ENCODE measurements around the gene ZNF107.

Gene ZNF107

DNA sequence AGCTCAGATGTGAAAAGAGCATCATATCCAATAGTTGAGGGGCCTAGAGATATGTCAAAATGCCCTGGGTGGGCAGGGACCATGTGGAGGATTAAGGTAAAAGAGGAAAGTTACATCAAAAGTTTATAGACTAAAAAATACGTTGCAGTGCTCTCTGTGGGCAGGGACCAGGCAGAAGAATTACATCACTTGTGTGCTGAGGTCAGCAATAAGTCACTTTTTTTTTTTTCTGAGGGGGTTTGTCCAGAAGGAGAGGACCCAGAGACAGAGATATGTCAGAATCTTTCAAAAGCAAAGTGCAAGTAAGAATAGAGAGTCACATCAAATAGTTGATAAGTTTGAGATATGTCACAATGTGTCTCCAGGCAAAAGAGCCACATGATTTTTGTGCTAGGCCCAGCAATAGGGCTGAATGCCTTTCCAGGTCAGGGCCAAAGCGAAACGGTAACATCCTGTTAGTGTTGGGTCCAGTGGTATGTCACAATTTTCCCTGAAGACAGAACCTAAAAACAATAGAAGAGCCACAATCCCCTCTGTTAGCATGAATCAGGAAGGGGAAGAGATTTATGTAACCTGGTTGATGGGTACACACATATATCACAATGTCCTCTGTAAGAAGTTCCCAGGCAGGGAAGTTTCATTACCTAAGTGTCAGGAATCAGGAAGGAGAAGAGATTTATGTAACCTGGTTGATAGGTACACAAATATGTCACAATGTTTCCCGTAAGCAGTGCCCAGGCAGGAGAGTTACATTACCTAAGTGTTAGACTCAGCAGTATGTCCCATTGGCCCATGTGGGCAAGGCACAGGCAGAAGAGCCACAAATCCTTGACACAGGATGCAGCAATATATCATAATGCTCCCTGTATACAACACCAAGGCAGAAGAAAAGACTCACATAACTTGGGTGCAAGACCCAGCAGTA, 28.1 kb upstream of the ZNF107 start:
- ChIA-PET POLR2A (no interaction called here), CTCF (no interaction called here)
- DNase-seq (ENCODE audit: extremely low spot score), result no peak
- TF ChIP-seq SP1 (IDR thresholded peaks at IDR 0.05), result no peak
- TF ChIP-seq BHLHE40 (IDR thresholded peaks at IDR 0.05; ENCODE audit: borderline replicate concordance), result no peak
- TF ChIP-seq FOXA1 (IDR thresholded peaks at IDR 0.05), result no peak
- TF ChIP-seq L3MBTL2 (conservative IDR thresholded peaks at IDR 0.05), result no peak
- no peak for TF ChIP-seq NFRKB (IDR thresholded peaks at IDR 0.05)
- no peak for TF ChIP-seq ELF4 (IDR thresholded peaks at IDR 0.05)
- TF ChIP-seq ARNT (IDR thresholded peaks at IDR 0.05), result no peak

GRCh38 chr7:64638822-64639221, 27.1 kb upstream of the ZNF107 start:
- CTCF ChIA-PET, result no interaction called here

GRCh38 chr7:64639267-64640001, 26.5 kb upstream of the ZNF107 start:
- no peak for DNase-seq (ENCODE audit: extremely low spot score)
- ChIA-PET CTCF (no interaction called here), POLR2A (no interaction called here)
- no peak for TF ChIP-seq HDGF (IDR thresholded peaks at IDR 0.05; ENCODE audit: borderline replicate concordance)
- no peak for TF ChIP-seq CTBP1 (IDR thresholded peaks at IDR 0.05; ENCODE audit: borderline replicate concordance)
- TF ChIP-seq L3MBTL2 (conservative IDR thresholded peaks at IDR 0.05), result no peak
- no peak for TF ChIP-seq FOXA1 (IDR thresholded peaks at IDR 0.05)
- TF ChIP-seq LEF1 (IDR thresholded peaks at IDR 0.05; ENCODE audit: borderline replicate concordance), result no peak
- TF ChIP-seq ARNT (IDR thresholded peaks at IDR 0.05), result no peak
- TF ChIP-seq ELF4 (IDR thresholded peaks at IDR 0.05), result no peak

More at GRCh38 chr7:64638822-64639221, 27.1 kb upstream of the ZNF107 start:
- no peak for TF ChIP-seq HDGF (IDR thresholded peaks at IDR 0.05; ENCODE audit: borderline replicate concordance)
- no peak for TF ChIP-seq ELF4 (IDR thresholded peaks at IDR 0.05)
- TF ChIP-seq CTBP1 (IDR thresholded peaks at IDR 0.05; ENCODE audit: borderline replicate concordance), result no peak
- no peak for TF ChIP-seq L3MBTL2 (conservative IDR thresholded peaks at IDR 0.05)
- no peak for TF ChIP-seq LEF1 (IDR thresholded peaks at IDR 0.05; ENCODE audit: borderline replicate concordance)
- TF ChIP-seq ZNF384 (IDR thresholded peaks at IDR 0.05), result no peak
- TF ChIP-seq, protein P1, sequence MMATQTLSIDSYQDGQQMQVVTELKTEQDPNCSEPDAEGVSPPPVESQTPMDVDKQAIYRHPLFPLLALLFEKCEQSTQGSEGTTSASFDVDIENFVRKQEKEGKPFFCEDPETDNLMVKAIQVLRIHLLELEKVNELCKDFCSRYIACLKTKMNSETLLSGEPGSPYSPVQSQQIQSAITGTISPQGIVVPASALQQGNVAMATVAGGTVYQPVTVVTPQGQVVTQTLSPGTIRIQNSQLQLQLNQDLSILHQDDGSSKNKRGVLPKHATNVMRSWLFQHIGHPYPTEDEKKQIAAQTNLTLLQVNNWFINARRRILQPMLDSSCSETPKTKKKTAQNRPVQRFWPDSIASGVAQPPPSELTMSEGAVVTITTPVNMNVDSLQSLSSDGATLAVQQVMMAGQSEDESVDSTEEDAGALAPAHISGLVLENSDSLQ (IDR thresholded peaks at IDR 0.05), result no peak
- TF ChIP-seq FOXM1 (IDR thresholded peaks at IDR 0.05; ENCODE audit: borderline replicate concordance), result no peak
- TF ChIP-seq ARNT (IDR thresholded peaks at IDR 0.05), result no peak
- no peak for TF ChIP-seq NFRKB (IDR thresholded peaks at IDR 0.05)
- no peak for TF ChIP-seq TARDBP (IDR thresholded peaks at IDR 0.05)
- POLR2A ChIA-PET, result no interaction called here
- DNase-seq (ENCODE audit: extremely low spot score), result no peak

GRCh38 chr7:64640504-64640903, 25.4 kb upstream of the ZNF107 start:
- CTCF ChIA-PET, result no interaction called here
- no peak for DNase-seq (ENCODE audit: extremely low spot score)
- TF ChIP-seq TARDBP (IDR thresholded peaks at IDR 0.05), result no peak
- no peak for TF ChIP-seq BHLHE40 (IDR thresholded peaks at IDR 0.05; ENCODE audit: borderline replicate concordance)
- no peak for TF ChIP-seq SUZ12 (IDR thresholded peaks at IDR 0.05)
- TF ChIP-seq L3MBTL2 (conservative IDR thresholded peaks at IDR 0.05), result no peak
- POLR2A ChIA-PET, result no interaction called here

GRCh38 chr7:64642046-64642445, 23.9 kb upstream of the ZNF107 start:
- ChIA-PET CTCF (no interaction called here), POLR2A (no interaction called here)
- DNase-seq (ENCODE audit: extremely low spot score), result no peak
- no peak for TF ChIP-seq ELF4 (IDR thresholded peaks at IDR 0.05)
- TF ChIP-seq CTBP1 (IDR thresholded peaks at IDR 0.05; ENCODE audit: borderline replicate concordance), result no peak
- TF ChIP-seq ZNF384 (IDR thresholded peaks at IDR 0.05), result no peak
- TF ChIP-seq L3MBTL2 (conservative IDR thresholded peaks at IDR 0.05), result no peak
- no peak for TF ChIP-seq FOXK2 (IDR thresholded peaks at IDR 0.05)
- TF ChIP-seq, protein P1 (IDR thresholded peaks at IDR 0.05), result no peak
- TF ChIP-seq SP1 (IDR thresholded peaks at IDR 0.05), result no peak
- no peak for TF ChIP-seq HDGF (IDR thresholded peaks at IDR 0.05; ENCODE audit: borderline replicate concordance)
- no peak for TF ChIP-seq LEF1 (IDR thresholded peaks at IDR 0.05; ENCODE audit: borderline replicate concordance)
- TF ChIP-seq NFRKB (IDR thresholded peaks at IDR 0.05), result no peak
- no peak for TF ChIP-seq SUZ12 (IDR thresholded peaks at IDR 0.05)
- TF ChIP-seq FOXM1 (IDR thresholded peaks at IDR 0.05; ENCODE audit: borderline replicate concordance), result no peak
- TF ChIP-seq BHLHE40 (IDR thresholded peaks at IDR 0.05; ENCODE audit: borderline replicate concordance), result no peak
- TF ChIP-seq FOXA1 (IDR thresholded peaks at IDR 0.05), result no peak
- TF ChIP-seq TARDBP (IDR thresholded peaks at IDR 0.05), result no peak

GRCh38 chr7:64642875-64643274, 23.1 kb upstream of the ZNF107 start:
- TF ChIP-seq NFRKB (IDR thresholded peaks at IDR 0.05) (no peak), L3MBTL2 (conservative IDR thresholded peaks at IDR 0.05) (no peak), ZNF384 (IDR thresholded peaks at IDR 0.05) (no peak), BHLHE40 (IDR thresholded peaks at IDR 0.05; ENCODE audit: borderline replicate concordance) (no peak)
- TF ChIP-seq, protein P1 (IDR thresholded peaks at IDR 0.05), result no peak
- ChIA-PET CTCF (no interaction called here), POLR2A (no interaction called here)
- no peak for DNase-seq (ENCODE audit: extremely low spot score)
